Endothelial cell of umbilical vein (primary cell): ENCODE data around the gene WDR43. TPM values are rescaled to one million over a fixed set of nuclear protein-coding genes. Genes with fewer than 3 reads are reported as not detected.

Experiments
- BruUV-seq: library from RNA; stranded (reverse); fragments of 400-500 nt; replicated peaks from 2 replicates; lab custom pipeline; 2021; lab: Mats Ljungman, UMichigan
- CTCF ChIA-PET: fragments of 300-600, 350-600 bp; sonication (Branson Sonifier 250); formaldehyde crosslinking; loops from one replicate; lab custom pipeline; 2021; ENCODE audit warnings: antibody characterized with exemption, inconsistent platforms; lab: Charles Lee
- POLR2A ChIA-PET: fragments of 300-600, 350-600 bp; sonication (Branson Sonifier 250); formaldehyde crosslinking; loops from one replicate; lab custom pipeline; 2021; ENCODE audit warnings: antibody characterized with exemption, inconsistent platforms; lab: Charles Lee
- DNase-seq: peaks from one replicate; pipeline ENCODE4 v3.0.0-alpha.2; 2011; ENCODE audit warnings: low read depth, low spot score
- FAIRE-seq: peaks from 2 replicates; lab custom pipeline; 2011; peaks lifted over from hg19 to GRCh38; lab: Jason Lieb, UNC
- H2AFZ ChIP-seq: 2 replicates; pipeline ENCODE4 v1.6.0; 2012; ENCODE audit warnings: low read depth, low read length, control low read depth, inconsistent platforms
- H3K27ac ChIP-seq: 2 replicates; pipeline ENCODE4 v1.5.1; 2011; ENCODE audit warnings: low read depth, mild to moderate bottlenecking, control low read depth, low read length, moderate library complexity; ENCODE audit not compliant: insufficient read depth
- H3K27me3 ChIP-seq, 2 experiments: 2 replicates each; pipeline versions ENCODE4 v1.6.0 to v1.6.1; 2011; ENCODE audit warnings: low read length in 2 of 2, mixed read lengths in 1 of 2; ENCODE audit not compliant: control insufficient read depth in 2 of 2, insufficient read depth in 2 of 2
- H3K36me3 ChIP-seq, 2 experiments: 2 replicates in 1 of 2; 3 replicates in 1 of 2; pipeline ENCODE4 v1.5.1; 2011; ENCODE audit warnings: low read length in 2 of 2, mild to moderate bottlenecking in 1 of 2, moderate library complexity in 1 of 2; ENCODE audit not compliant: control insufficient read depth in 2 of 2, insufficient read depth in 2 of 2; ENCODE audit errors: extremely low read depth in 1 of 2
- H3K4me1 ChIP-seq: 3 replicates; pipeline ENCODE4 v1.5.1; 2011; ENCODE audit warnings: mild to moderate bottlenecking, low read length; ENCODE audit not compliant: control insufficient read depth, insufficient read depth; ENCODE audit errors: extremely low read depth
- H3K4me2 ChIP-seq: 2 replicates; pipeline ENCODE4 v1.6.1; 2011; ENCODE audit warnings: low read length, control low read depth, mixed read lengths; ENCODE audit not compliant: insufficient read depth
- H3K4me3 ChIP-seq, 3 experiments: fragments of 200-600 bp in 1 of 3; sonication (generic), shearing (Covaris generic) in 1 of 3; replicated peaks in 1 of 3; 2 replicates each; pipeline ENCODE4 v1.5.1; 2011 to 2016; ENCODE audit warnings: control low read depth in 3 of 3, low read length in 3 of 3, mild to moderate bottlenecking in 2 of 3, inconsistent platforms in 1 of 3, low read depth in 1 of 3, moderate library complexity in 1 of 3; ENCODE audit not compliant: insufficient read depth in 1 of 3
- H3K79me2 ChIP-seq: 2 replicates; pipeline ENCODE4 v1.6.0; 2012; ENCODE audit warnings: low read length, inconsistent platforms; ENCODE audit not compliant: control insufficient read depth, insufficient read depth
- H3K9ac ChIP-seq: replicated peaks from 2 replicates; pipeline ENCODE3; 2011; ENCODE audit warnings: low read length, control low read depth; ENCODE audit not compliant: insufficient read depth; ENCODE audit errors: extremely low read depth
- H3K9me1 ChIP-seq: replicated peaks from 3 replicates; pipeline ENCODE4 v1.6.0; 2011; ENCODE audit warnings: mild to moderate bottlenecking, low read length; ENCODE audit not compliant: control insufficient read depth, insufficient read depth; ENCODE audit errors: extremely low read depth
- H3K9me3 ChIP-seq: replicated peaks from 2 replicates; pipeline ENCODE4 v1.5.1; 2012; ENCODE audit warnings: low read length, inconsistent platforms; ENCODE audit not compliant: control insufficient read depth, insufficient read depth
- H4K20me1 ChIP-seq: replicated peaks from 2 replicates; pipeline ENCODE3; 2011; ENCODE audit warnings: mild to moderate bottlenecking, low read length; ENCODE audit not compliant: control insufficient read depth, insufficient read depth; ENCODE audit errors: extremely low read depth
- CTCF ChIP-seq, 2 donors: IDR thresholded peaks; 1 replicate in 1 of 2; 2 replicates in 1 of 2; pipeline ENCODE4 v1.5.1; 2011; ENCODE audit warnings: low read length in 2 of 2, mild to moderate bottlenecking in 2 of 2, moderate library complexity in 2 of 2, control low read depth in 1 of 2, inconsistent platforms in 1 of 2, low read depth in 1 of 2; ENCODE audit not compliant: insufficient read depth in 1 of 2; ENCODE audit errors: extremely low read depth in 1 of 2
- EZH2 ChIP-seq: IDR thresholded peaks from 2 replicates; pipeline ENCODE4 v1.6.1; 2012; ENCODE audit warnings: borderline replicate concordance, low read depth, mild to moderate bottlenecking, moderate library complexity, low read length, inconsistent platforms; ENCODE audit not compliant: severe bottlenecking
- FOS ChIP-seq: IDR thresholded peaks from 2 replicates; pipeline ENCODE4 v1.6.1; 2011; ENCODE audit warnings: mild to moderate bottlenecking, low read length, moderate library complexity, borderline replicate concordance; ENCODE audit not compliant: insufficient read depth
- GATA2 ChIP-seq: IDR thresholded peaks from 2 replicates; pipeline ENCODE4 v1.7.0; 2011; ENCODE audit warnings: low read depth, mild to moderate bottlenecking, moderate library complexity, mixed read lengths, low read length; ENCODE audit not compliant: insufficient read length, insufficient read depth
- JUN ChIP-seq: IDR thresholded peaks from 2 replicates; pipeline ENCODE4 v1.6.1; 2011; ENCODE audit warnings: borderline replicate concordance, low read depth; ENCODE audit not compliant: insufficient read length, insufficient read depth
- MAX ChIP-seq: IDR thresholded peaks from 2 replicates; pipeline ENCODE4 v1.6.1; 2011; ENCODE audit not compliant: insufficient read depth, insufficient read length
- MYC ChIP-seq: IDR thresholded peaks from one replicate; pipeline ENCODE4 v1.6.1; 2011; ENCODE audit warnings: mild to moderate bottlenecking, low read depth, low read length
- POLR2A ChIP-seq: IDR thresholded peaks from 2 replicates; pipeline ENCODE4 v1.6.1; 2012; ENCODE audit warnings: low read depth, mild to moderate bottlenecking, control low read depth, low read length
- POLR2AphosphoS5 ChIP-seq: IDR thresholded peaks from 2 replicates; pipeline ENCODE4 v1.6.1; 2012; ENCODE audit warnings: low read depth, mild to moderate bottlenecking, control low read depth, low read length, moderate library complexity; ENCODE audit not compliant: insufficient read depth
- dilution Hi-C: fragments of 300-500 bp; cut with MboI; formaldehyde crosslinking; loops from one replicate; pipeline ENCODE4 v1.15.0; 2019; ENCODE audit warnings: low sequenced_read_pairs; ENCODE audit not compliant: extremely low pct_ligation_motif_present
- intact Hi-C: fragments of 100-400 bp; cut with micrococcal nuclease; formaldehyde crosslinking; loops from one replicate; pipeline ENCODE4 v1.10.0; 2022
- polyA plus RNA-seq, 4 experiments: library from polyadenylated mRNA; depleted of rRNA in 3 of 4; stranded (reverse) in 3 of 4; unstranded in 1 of 4; fragments of >200 nt; gene quantifications; 2 replicates each; pipeline versions ENCODE4 v1.2.1 to v1.2.3, GENCODE V29; 2011 to 2012; ENCODE audit warnings: missing spikeins in 1 of 4
- total RNA-seq: library from RNA; stranded (reverse); gene quantifications from 2 replicates; pipeline ENCODE4 v1.2.3, GENCODE V29; 2021

The WDR43 gene
- total and polyA plus RNA-seq, 2 donors (not counting 3 experiments of a cell fraction or from before 2014, with no cell fraction given): 23.7 to 60.6 TPM

GRCh38 chr2:28908172-28908571 is 13.7 kb downstream of the WDR43 start:
- H3K79me2 ChIP-seq: peaks cover 85% of the 10 kb centered on the region
- H3K27ac ChIP-seq: no peak overlapping the region
- H3K4me2 ChIP-seq: no peak overlapping the region
- POLR2A ChIA-PET: no interaction called here
- FAIRE-seq (no peak), DNase-seq (no peak)
- no peaks in the 10 kb centered on the region for H3K9me3 ChIP-seq
- CTCF ChIA-PET: no interaction called here
- H3K36me3 ChIP-seq: peaks cover 24 to 26% of the 10 kb centered on the region in 2 experiments
- dilution Hi-C loops: no loop called here
- H3K9me1 ChIP-seq: no peaks in the 10 kb centered on the region
- no peak overlapping the region for H2AFZ ChIP-seq
- no peaks in the 10 kb centered on the region for H3K4me1 ChIP-seq
- no peak overlapping the region for H3K9ac ChIP-seq
- TF ChIP-seq CTCF (IDR thresholded peaks at IDR 0.05; ENCODE audit: extremely low read depth in 1 of 2, insufficient read depth in 1 of 2, low read depth in 1 of 2, low read length in 2 of 2): no peak
- peak; percentile 16 for TF ChIP-seq POLR2A
- no peak for TF ChIP-seq MYC
- no TSS peak for BruUV-seq
- peaks cover 6% of the 10 kb centered on the region for H4K20me1 ChIP-seq
- no peak overlapping the region for H3K4me3 ChIP-seq
- intact Hi-C loops: no loop called here
- no peaks in the 10 kb centered on the region for H3K27me3 ChIP-seq

- Histone ChIP-seq H4K20me1 (peaks cover 6% of the 10 kb centered on the region), H3K36me3 (peaks cover 21 to 28% of the 10 kb centered on the region in 2 experiments), H3K27ac (no peak overlapping the region), H3K4me2 (no peak overlapping the region), H3K9ac (no peak overlapping the region), H3K4me1 (no peaks in the 10 kb centered on the region), H3K4me3 (no peak overlapping the region), H2AFZ (no peak overlapping the region), H3K79me2 (peaks cover 80% of the 10 kb centered on the region), H3K9me1 (no peaks in the 10 kb centered on the region), H3K27me3 (no peaks in the 10 kb centered on the region), H3K9me3 (no peaks in the 10 kb centered on the region)
- BruUV-seq: no TSS peak
- intact Hi-C loops (no loop called here), dilution Hi-C loops (no loop called here)
- DNase-seq: no peak
- FAIRE-seq: no peak
- CTCF ChIA-PET: interaction anchor here (0.7 to 1.6 kb wide), 4 partner anchors 9 to 313 kb away, joined by 3 to 4 read pairs (median 3); no protein-coding TSS in a partner anchor
- POLR2A ChIA-PET: no interaction called here
- TF ChIP-seq JUN (no peak), MAX (no peak), POLR2A (no peak), GATA2 (no peak), FOS (no peak), POLR2AphosphoS5 (no peak), EZH2 (no peak), MYC (no peak), CTCF (IDR thresholded peaks at IDR 0.05; ENCODE audit: extremely low read depth in 1 of 2, insufficient read depth in 1 of 2, low read depth in 1 of 2, low read length in 2 of 2) (no peak)
Measured at GRCh38 chr2:28909655-28910353, 15.3 kb downstream of the WDR43 start.
